Upper lobe of left lung (tissue), 4 donors: ENCODE data around the gene ZNF423.

Source experiments
- EP300 ChIP-seq, 4 donors: sonication (generic); formaldehyde crosslinking; IDR thresholded peaks; one replicate each; pipeline ENCODE4 v1.5.1; 2017; ENCODE audit warnings: antibody characterized with exemption in 4 of 4, control low read depth in 2 of 4
- POLR2A ChIP-seq, 4 donors: fragments of 450-650 bp; IDR thresholded peaks; one replicate each; pipeline ENCODE4 v1.5.1; 2016 to 2017; ENCODE audit warnings: antibody characterized with exemption in 4 of 4, mild to moderate bottlenecking in 2 of 4
- TF ChIP-seq, protein P1 (sequence below), 6 experiments: fragments of 450-650 bp in 4 of 6; fragments of 200-600 bp in 2 of 6; sonication (generic) in 2 of 6; IDR thresholded peaks; one replicate each; pipeline ENCODE4 v1.5.1; 2016 to 2019; ENCODE audit warnings: antibody characterized with exemption in 6 of 6

GRCh38 chr16:49597796-49598195, 258.1 kb downstream of the ZNF423 start:
- TF ChIP-seq, protein P1, sequence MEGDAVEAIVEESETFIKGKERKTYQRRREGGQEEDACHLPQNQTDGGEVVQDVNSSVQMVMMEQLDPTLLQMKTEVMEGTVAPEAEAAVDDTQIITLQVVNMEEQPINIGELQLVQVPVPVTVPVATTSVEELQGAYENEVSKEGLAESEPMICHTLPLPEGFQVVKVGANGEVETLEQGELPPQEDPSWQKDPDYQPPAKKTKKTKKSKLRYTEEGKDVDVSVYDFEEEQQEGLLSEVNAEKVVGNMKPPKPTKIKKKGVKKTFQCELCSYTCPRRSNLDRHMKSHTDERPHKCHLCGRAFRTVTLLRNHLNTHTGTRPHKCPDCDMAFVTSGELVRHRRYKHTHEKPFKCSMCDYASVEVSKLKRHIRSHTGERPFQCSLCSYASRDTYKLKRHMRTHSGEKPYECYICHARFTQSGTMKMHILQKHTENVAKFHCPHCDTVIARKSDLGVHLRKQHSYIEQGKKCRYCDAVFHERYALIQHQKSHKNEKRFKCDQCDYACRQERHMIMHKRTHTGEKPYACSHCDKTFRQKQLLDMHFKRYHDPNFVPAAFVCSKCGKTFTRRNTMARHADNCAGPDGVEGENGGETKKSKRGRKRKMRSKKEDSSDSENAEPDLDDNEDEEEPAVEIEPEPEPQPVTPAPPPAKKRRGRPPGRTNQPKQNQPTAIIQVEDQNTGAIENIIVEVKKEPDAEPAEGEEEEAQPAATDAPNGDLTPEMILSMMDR (IDR thresholded peaks at IDR 0.05) = no peak
- no peak for TF ChIP-seq POLR2A (IDR thresholded peaks at IDR 0.05)
- no peak for TF ChIP-seq EP300 (IDR thresholded peaks at IDR 0.05)
